Activated CD4-positive, alpha-beta memory T cell treated with anti-CD3 and anti-CD28 coated beads for 36 hours (primary cell): ENCODE data around the gene GTF2E1. TPM values are rescaled to one million over a fixed set of nuclear protein-coding genes. Genes with fewer than 3 reads are reported as not detected.
A peak's percentile ranks its signal among the peaks of the same experiment; 100 is the strongest.
"Not testable (repeated sequence)": the region's sequence is repeated elsewhere in the genome, so short reads cannot be mapped to it uniquely, and the experiment has no call there.

Source experiments
- CTCF ChIA-PET: fragments of 350-600 bp; sonication (Branson Sonifier 250); formaldehyde crosslinking; loops from one replicate; lab custom pipeline; 2021; ENCODE audit warnings: antibody characterized with exemption, inconsistent platforms; lab: Charles Lee
- POLR2A ChIA-PET: fragments of 350-600 bp; sonication (Branson Sonifier 250); formaldehyde crosslinking; loops from one replicate; lab custom pipeline; 2021; ENCODE audit warnings: antibody characterized with exemption; lab: Charles Lee
- DNase-seq: peaks from one replicate; pipeline ENCODE4 v3.0.0-alpha.2; 2020
- H3K27ac Mint-ChIP-seq: one replicate; pipeline ENCODE4 v1.8.0; 2021; ENCODE audit warnings: mixed read lengths
- H3K27me3 Mint-ChIP-seq: one replicate; pipeline ENCODE4 v1.8.0; 2021; ENCODE audit warnings: mixed read lengths
- H3K36me3 Mint-ChIP-seq: one replicate; pipeline ENCODE4 v1.8.0; 2021; ENCODE audit warnings: mixed read lengths
- H3K4me1 Mint-ChIP-seq: one replicate; pipeline ENCODE4 v1.8.0; 2021; ENCODE audit warnings: low read depth, mixed read lengths
- H3K4me3 Mint-ChIP-seq: one replicate; pipeline ENCODE4 v1.8.0; 2021; ENCODE audit warnings: mild to moderate bottlenecking, mixed read lengths
- H3K9me3 Mint-ChIP-seq: one replicate; pipeline ENCODE4 v1.8.0; 2021; ENCODE audit warnings: mixed read lengths
- intact Hi-C: fragments of 100-400 bp; cut with micrococcal nuclease; formaldehyde crosslinking; loops from one replicate; pipeline ENCODE4 v1.15.1; 2023
- total RNA-seq, 2 experiments: library from RNA; stranded (reverse); gene quantifications; one replicate each; pipeline ENCODE4 v1.2.3, GENCODE V29; 2021

Gene GTF2E1
- total RNA-seq, 2 experiments from 2014 or later: 18.4 to 19.8 TPM

- CTCF ChIA-PET: no interaction called here
These were observed 11.7 kb upstream of the GTF2E1 start for GRCh38 chr3:120730576-120731542.

GRCh38 chr3:120738006-120738405, 4.5 kb upstream of the GTF2E1 start:
- DNase-seq: peak; percentile 14
- H3K4me1 Mint-ChIP-seq, intact Hi-C loops, POLR2A ChIA-PET, CTCF ChIA-PET, H3K4me3 Mint-ChIP-seq, H3K27me3 Mint-ChIP-seq, H3K27ac Mint-ChIP-seq: not testable (repeated sequence)
- peaks cover 29% of the 10 kb centered on the region for H3K9me3 Mint-ChIP-seq
- H3K36me3 Mint-ChIP-seq: peaks cover 22% of the 10 kb centered on the region

More at GRCh38 chr3:120730576-120731542, 11.7 kb upstream of the GTF2E1 start:
- H3K36me3 Mint-ChIP-seq: peaks cover 25% of the 10 kb centered on the region
- no peak overlapping the region for H3K4me3 Mint-ChIP-seq
- no peaks in the 10 kb centered on the region for H3K27me3 Mint-ChIP-seq
- peaks cover 23% of the 10 kb centered on the region for H3K9me3 Mint-ChIP-seq
- intact Hi-C loops: no loop called here
- no peak overlapping the region for H3K27ac Mint-ChIP-seq
- no peaks in the 10 kb centered on the region for H3K4me1 Mint-ChIP-seq
- no peak for DNase-seq
- POLR2A ChIA-PET: no interaction called here

DNA sequence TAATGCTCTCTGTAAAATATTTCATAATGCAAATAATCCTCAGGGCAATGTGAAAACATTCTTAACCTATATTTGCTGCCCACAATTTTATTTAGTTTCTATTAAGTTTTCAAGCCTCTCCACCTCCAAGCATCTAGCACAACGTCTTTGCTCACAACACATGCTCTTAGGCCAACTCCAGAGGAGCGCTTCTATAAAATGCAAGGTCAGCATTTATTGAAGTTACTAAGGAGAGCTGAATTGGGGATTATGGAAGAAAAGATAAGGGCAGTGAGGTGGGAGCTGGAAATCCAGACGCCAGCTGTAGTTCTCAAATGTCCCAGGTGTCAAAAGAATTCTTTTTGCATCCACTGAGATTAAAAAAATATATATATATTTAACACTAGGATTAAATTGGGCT, 1.2 kb upstream of the GTF2E1 start:
- intact Hi-C loops: loop anchor here (5.0 to 10.0 kb wide), 2 partner anchors 1277 to 1361 kb away; partner anchors contain the start of genes POGLUT1 and TMEM39A
- Mint-ChIP-seq H3K27me3 (peaks cover 2% of the 10 kb centered on the region), H3K4me3 (peak overlapping the region; percentile 96), H3K27ac (no peak overlapping the region), H3K9me3 (peaks cover 5% of the 10 kb centered on the region), H3K36me3 (peaks cover 14% of the 10 kb centered on the region), H3K4me1 (peaks cover 28% of the 10 kb centered on the region)
- ChIA-PET POLR2A (no interaction called here), CTCF (interaction anchor here (0.8 to 2.0 kb wide), 4 partner anchors 54 to 182 kb away, joined by 3 to 10 read pairs (median 5); partner anchors contain the start of gene NDUFB4)
- no peak for DNase-seq

- Mint-ChIP-seq H3K27ac (peak overlapping the region; percentile 94), H3K9me3 (peaks cover 4% of the 10 kb centered on the region), H3K4me1 (peaks cover 28% of the 10 kb centered on the region), H3K27me3 (peaks cover 2% of the 10 kb centered on the region), H3K4me3 (peak overlapping the region; percentile 96), H3K36me3 (peaks cover 16% of the 10 kb centered on the region)
- POLR2A ChIA-PET: interaction anchor here (1.7 kb wide), 1 partner anchor 145 kb away, joined by 19 read pairs; the partner anchor contains the start of gene NDUFB4
- DNase-seq: no peak
- intact Hi-C loops: loop anchor here (1.0 to 10.0 kb wide), 11 partner anchors 23 to 1360 kb away; partner anchors contain the start of genes EAF2, GOLGB1, IQCB1 and LRRC58
- CTCF ChIA-PET: interaction anchor here (0.8 to 2.0 kb wide), 4 partner anchors 53 to 183 kb away, joined by 3 to 10 read pairs (median 5); partner anchors contain the start of gene NDUFB4
These were observed 727 bp upstream of the GTF2E1 start for GRCh38 chr3:120741837-120742197.

- CTCF ChIA-PET: interaction anchor here (1.9 to 2.0 kb wide), 2 partner anchors 52 to 184 kb away, joined by 6 to 10 read pairs; no protein-coding TSS in a partner anchor
- POLR2A ChIA-PET: interaction anchor here (1.7 kb wide), 1 partner anchor 147 kb away, joined by 19 read pairs; the partner anchor contains the start of gene NDUFB4
- peaks cover 28% of the 10 kb centered on the region for H3K4me1 Mint-ChIP-seq
- DNase-seq: peak; percentile 40
- peak overlapping the region; percentile 96 for H3K4me3 Mint-ChIP-seq
- H3K9me3 Mint-ChIP-seq: peaks cover 5% of the 10 kb centered on the region
- H3K27me3 Mint-ChIP-seq: peaks cover 2% of the 10 kb centered on the region
- peak overlapping the region; percentile 94 for H3K27ac Mint-ChIP-seq
- H3K36me3 Mint-ChIP-seq: peaks cover 13% of the 10 kb centered on the region
- intact Hi-C loops: loop anchor here (1.0 to 10.0 kb wide), 11 partner anchors 24 to 1359 kb away; partner anchors contain the start of genes EAF2, GOLGB1, IQCB1 and LRRC58
These were observed 363 bp downstream of the GTF2E1 start for GRCh38 chr3:120742849-120743365.

GRCh38 chr3:120743556-120744195, 1.1 kb downstream of the GTF2E1 start:
- ChIA-PET CTCF (interaction anchor here (0.6 to 1.0 kb wide), 2 partner anchors 52 to 182 kb away, joined by 3 read pairs; no protein-coding TSS in a partner anchor), POLR2A (interaction anchor here (1.7 kb wide), 1 partner anchor 147 kb away, joined by 19 read pairs; the partner anchor contains the start of gene NDUFB4)
- H3K4me1 Mint-ChIP-seq: peaks cover 28% of the 10 kb centered on the region
- peaks cover 5% of the 10 kb centered on the region for H3K9me3 Mint-ChIP-seq
- peak overlapping the region; percentile 96 for H3K4me3 Mint-ChIP-seq
- intact Hi-C loops: loop anchor here (2.0 to 10.0 kb wide), 5 partner anchors 395 to 1359 kb away; partner anchors contain the start of genes EAF2, GOLGB1, IQCB1 and LRRC58
- no peak for DNase-seq
- peak overlapping the region; percentile 94 for H3K27ac Mint-ChIP-seq
- peaks cover 2% of the 10 kb centered on the region for H3K27me3 Mint-ChIP-seq
- peaks cover 13% of the 10 kb centered on the region for H3K36me3 Mint-ChIP-seq

DNA sequence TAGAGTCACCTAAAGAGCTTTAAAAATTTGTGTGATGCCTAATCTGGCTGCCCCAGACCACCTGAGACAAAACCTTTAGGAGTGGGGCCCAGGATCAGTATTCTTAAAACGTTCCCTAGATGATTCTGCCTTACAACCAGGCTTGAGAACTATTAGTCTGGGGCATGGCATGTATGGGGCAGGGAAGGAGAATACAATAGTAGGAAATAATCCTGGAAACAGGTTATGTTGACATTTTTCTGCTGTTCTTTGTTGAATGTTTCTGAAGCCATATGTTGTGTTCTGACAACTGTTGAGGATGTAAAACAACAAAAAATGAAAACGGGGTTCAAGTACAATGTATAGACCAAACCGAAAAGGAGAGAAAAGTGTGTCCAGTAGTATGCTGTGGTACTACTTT, 2.9 kb downstream of the GTF2E1 start:
- peaks cover 34% of the 10 kb centered on the region for H3K4me1 Mint-ChIP-seq
- no peak overlapping the region for H3K4me3 Mint-ChIP-seq
- intact Hi-C loops: loop anchor here (10.0 kb wide), 1 partner anchor 1281 kb away; the partner anchor contains the start of genes POGLUT1 and TMEM39A
- no peak overlapping the region for H3K27ac Mint-ChIP-seq
- DNase-seq: no peak
- H3K36me3 Mint-ChIP-seq: peaks cover 15% of the 10 kb centered on the region
- POLR2A ChIA-PET: no interaction called here
- peaks cover 2% of the 10 kb centered on the region for H3K27me3 Mint-ChIP-seq
- H3K9me3 Mint-ChIP-seq: peaks cover 5% of the 10 kb centered on the region
- CTCF ChIA-PET: interaction anchor here (0.7 kb wide), 1 partner anchor 50 kb away, joined by 3 read pairs; no protein-coding TSS in a partner anchor

- H3K4me3 Mint-ChIP-seq: no peak overlapping the region
- peaks cover 23% of the 10 kb centered on the region for H3K4me1 Mint-ChIP-seq
- CTCF ChIA-PET: no interaction called here
- peaks cover 41% of the 10 kb centered on the region for H3K36me3 Mint-ChIP-seq
- peaks cover 5% of the 10 kb centered on the region for H3K9me3 Mint-ChIP-seq
- H3K27ac Mint-ChIP-seq: no peak overlapping the region
- POLR2A ChIA-PET: no interaction called here
- no peak for DNase-seq
- intact Hi-C loops: loop anchor here (10.0 kb wide), 1 partner anchor 1285 kb away; the partner anchor contains the start of genes POGLUT1 and TMEM39A
- H3K27me3 Mint-ChIP-seq: no peaks in the 10 kb centered on the region
These were observed 7.3 kb downstream of the GTF2E1 start for GRCh38 chr3:120749843-120750242.

DNA sequence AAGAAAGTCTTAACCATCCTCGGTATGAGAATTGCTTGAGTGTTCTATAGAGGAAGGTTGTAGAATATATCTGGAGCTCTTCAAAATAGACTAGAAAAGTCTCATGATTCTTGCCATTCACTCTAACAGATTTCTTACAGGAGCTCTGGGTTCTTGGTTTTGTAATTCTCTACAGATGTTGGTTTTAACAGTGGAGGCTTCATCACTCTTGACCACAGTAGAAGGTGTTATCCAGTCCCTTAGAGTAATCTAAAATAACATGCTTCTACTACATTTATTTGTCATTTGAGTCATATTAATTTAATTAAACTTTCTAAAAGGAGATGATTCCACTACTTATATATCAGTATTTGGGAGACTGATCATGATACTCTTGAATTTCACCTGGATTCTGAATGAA, 9.7 kb downstream of the GTF2E1 start:
- H3K27me3 Mint-ChIP-seq: no peaks in the 10 kb centered on the region
- DNase-seq: no peak
- H3K4me3 Mint-ChIP-seq: no peak overlapping the region
- ChIA-PET CTCF (no interaction called here), POLR2A (no interaction called here)
- peaks cover 52% of the 10 kb centered on the region for H3K36me3 Mint-ChIP-seq
- peaks cover 8% of the 10 kb centered on the region for H3K9me3 Mint-ChIP-seq
- no peak overlapping the region for H3K27ac Mint-ChIP-seq
- intact Hi-C loops: no loop called here
- peaks cover 24% of the 10 kb centered on the region for H3K4me1 Mint-ChIP-seq

GRCh38 chr3:120752865-120753264, 10.3 kb downstream of the GTF2E1 start:
- DNase-seq: no peak
- Mint-ChIP-seq H3K9me3 (peaks cover 4% of the 10 kb centered on the region), H3K4me1 (peaks cover 24% of the 10 kb centered on the region), H3K36me3 (peaks cover 51% of the 10 kb centered on the region), H3K27ac (no peak overlapping the region), H3K4me3 (no peak overlapping the region), H3K27me3 (no peaks in the 10 kb centered on the region)
- ChIA-PET POLR2A (no interaction called here), CTCF (no interaction called here)
- intact Hi-C loops: no loop called here

- Mint-ChIP-seq H3K9me3 (peaks cover 6% of the 10 kb centered on the region), H3K4me3 (no peak overlapping the region), H3K36me3 (peaks cover 55% of the 10 kb centered on the region), H3K27ac (no peak overlapping the region), H3K4me1 (peaks cover 23% of the 10 kb centered on the region), H3K27me3 (no peaks in the 10 kb centered on the region)
- no peak for DNase-seq
- ChIA-PET POLR2A (no interaction called here), CTCF (no interaction called here)
- intact Hi-C loops: no loop called here
These were observed 11.3 kb downstream of the GTF2E1 start for GRCh38 chr3:120753810-120754209.
